Ishikawa (cell line): ENCODE measurements around the gene MCCD1.

ENCODE experiments used
- CEBPB ChIP-seq: IDR thresholded peaks from 2 replicates; pipeline ENCODE4 v1.6.1; 2012
- CREB1 ChIP-seq: IDR thresholded peaks from 2 replicates; pipeline ENCODE4 v1.6.1; 2012; ENCODE audit warnings: low read depth
- EGR1 ChIP-seq: IDR thresholded peaks from 2 replicates; pipeline ENCODE4 v1.6.1; 2012
- EP300 ChIP-seq: IDR thresholded peaks from 2 replicates; pipeline ENCODE4 v1.6.1; 2012; ENCODE audit warnings: borderline replicate concordance
- FOXM1 ChIP-seq: IDR thresholded peaks from 2 replicates; pipeline ENCODE4 v1.6.1; 2012; ENCODE audit warnings: low read depth, borderline replicate concordance
- MAX ChIP-seq: IDR thresholded peaks from 2 replicates; pipeline ENCODE4 v1.6.1; 2012
- NFIC ChIP-seq: IDR thresholded peaks from 2 replicates; pipeline ENCODE4 v1.6.1; 2012
- RAD21 ChIP-seq: IDR thresholded peaks from 2 replicates; pipeline ENCODE4 v1.6.1; 2012; ENCODE audit warnings: low read depth
- REST ChIP-seq: IDR thresholded peaks from 2 replicates; pipeline ENCODE4 v1.6.1; 2012; ENCODE audit warnings: low read depth, mild to moderate bottlenecking
- TAF1 ChIP-seq: IDR thresholded peaks from 2 replicates; pipeline ENCODE4 v1.6.1; 2012; ENCODE audit warnings: low read depth, mild to moderate bottlenecking
- TCF12 ChIP-seq: IDR thresholded peaks from 2 replicates; pipeline ENCODE4 v1.6.1; 2012; ENCODE audit warnings: low read depth
- TEAD4 ChIP-seq: IDR thresholded peaks from 2 replicates; pipeline ENCODE4 v1.6.1; 2012
- USF1 ChIP-seq: IDR thresholded peaks from 2 replicates; pipeline ENCODE4 v1.6.1; 2012
- YY1 ChIP-seq: IDR thresholded peaks from 2 replicates; pipeline ENCODE4 v1.6.1; 2012; ENCODE audit warnings: low read depth
- ZBTB7A ChIP-seq: IDR thresholded peaks from 2 replicates; pipeline ENCODE4 v1.6.1; 2012; ENCODE audit warnings: low read depth

Gene MCCD1

DNA sequence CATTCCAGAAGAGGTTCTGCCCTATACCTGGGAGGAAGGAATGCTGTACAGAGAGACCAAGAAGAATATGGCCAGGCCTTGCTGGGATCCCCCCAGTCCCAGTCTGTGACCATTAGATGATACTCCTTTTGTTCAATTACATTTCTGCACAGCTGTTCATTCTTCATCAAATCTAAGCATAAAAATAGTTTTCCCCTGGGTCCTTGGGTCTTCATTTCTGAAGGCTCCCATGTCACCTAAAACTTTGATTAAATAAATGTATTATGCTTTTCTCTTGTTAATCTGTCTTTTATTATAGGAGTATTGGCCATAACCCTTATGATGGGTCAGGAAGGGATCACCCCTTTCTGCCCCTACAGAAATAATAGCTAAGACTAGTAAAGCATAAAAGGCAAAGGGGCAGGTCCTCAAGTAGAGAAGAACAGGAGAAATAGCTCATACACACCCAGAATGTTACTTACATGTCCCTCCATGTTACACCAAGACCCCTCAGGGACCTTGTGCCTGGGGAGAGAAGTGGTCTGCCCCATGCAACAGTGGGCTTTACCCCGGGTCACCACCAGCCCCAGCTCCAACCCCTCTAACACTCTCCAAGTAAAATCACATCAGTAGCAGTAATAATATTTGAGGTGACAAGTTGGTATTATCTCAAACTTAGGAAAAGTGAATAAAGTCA lies 41.2 kb downstream of the MCCD1 start:
- TF ChIP-seq EP300 (no peak), TCF12 (no peak), NFIC (no peak), USF1 (no peak), CREB1 (no peak), MAX (no peak), CEBPB (no peak)

DNA sequence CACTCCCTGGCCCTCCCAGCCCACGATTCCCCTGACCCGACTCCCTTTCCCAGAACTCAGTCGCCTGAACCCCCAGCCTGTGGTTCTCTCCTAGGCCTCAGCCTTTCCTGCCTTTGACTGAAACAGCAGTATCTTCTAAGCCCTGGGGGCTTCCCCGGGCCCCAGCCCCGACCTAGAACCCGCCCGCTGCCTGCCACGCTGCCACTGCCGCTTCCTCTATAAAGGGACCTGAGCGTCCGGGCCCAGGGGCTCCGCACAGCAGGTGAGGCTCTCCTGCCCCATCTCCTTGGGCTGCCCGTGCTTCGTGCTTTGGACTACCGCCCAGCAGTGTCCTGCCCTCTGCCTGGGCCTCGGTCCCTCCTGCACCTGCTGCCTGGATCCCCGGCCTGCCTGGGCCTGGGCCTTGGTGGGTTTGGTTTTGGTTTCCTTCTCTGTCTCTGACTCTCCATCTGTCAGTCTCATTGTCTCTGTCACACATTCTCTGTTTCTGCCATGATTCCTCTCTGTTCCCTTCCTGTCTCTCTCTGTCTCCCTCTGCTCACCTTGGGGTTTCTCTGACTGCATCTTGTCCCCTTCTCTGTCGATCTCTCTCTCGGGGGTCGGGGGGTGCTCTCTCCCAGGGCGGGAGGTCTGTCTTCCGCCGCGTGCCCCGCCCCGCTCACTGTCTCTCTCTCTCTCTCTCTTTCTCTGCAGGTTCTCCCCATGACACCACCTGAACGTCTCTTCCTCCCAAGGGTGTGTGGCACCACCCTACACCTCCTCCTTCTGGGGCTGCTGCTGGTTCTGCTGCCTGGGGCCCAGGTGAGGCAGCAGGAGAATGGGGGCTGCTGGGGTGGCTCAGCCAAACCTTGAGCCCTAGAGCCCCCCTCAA lies 43.5 kb downstream of the MCCD1 start, which contains the start of gene LTA:
Gene LTA, plus strand, starts transcription at position 249 of the 871 bp plus-strand sequence. Its CDS starts 454 bp downstream, at position 703.
- no peak for TF ChIP-seq USF1
- TF ChIP-seq NFIC: no peak
- TF ChIP-seq CREB1: no peak
- no peak for TF ChIP-seq REST
- TF ChIP-seq MAX: no peak
- TF ChIP-seq TCF12: no peak
- no peak for TF ChIP-seq CEBPB

- TF ChIP-seq ZBTB7A (no peak), CREB1 (no peak), YY1 (no peak), REST (no peak), EGR1 (no peak), TAF1 (no peak), RAD21 (no peak), TEAD4 (no peak), NFIC (no peak), MAX (no peak), TCF12 (no peak), CEBPB (no peak)
These were observed 44.7 kb downstream of the MCCD1 start for GRCh38 chr6:31573239-31574105.

DNA sequence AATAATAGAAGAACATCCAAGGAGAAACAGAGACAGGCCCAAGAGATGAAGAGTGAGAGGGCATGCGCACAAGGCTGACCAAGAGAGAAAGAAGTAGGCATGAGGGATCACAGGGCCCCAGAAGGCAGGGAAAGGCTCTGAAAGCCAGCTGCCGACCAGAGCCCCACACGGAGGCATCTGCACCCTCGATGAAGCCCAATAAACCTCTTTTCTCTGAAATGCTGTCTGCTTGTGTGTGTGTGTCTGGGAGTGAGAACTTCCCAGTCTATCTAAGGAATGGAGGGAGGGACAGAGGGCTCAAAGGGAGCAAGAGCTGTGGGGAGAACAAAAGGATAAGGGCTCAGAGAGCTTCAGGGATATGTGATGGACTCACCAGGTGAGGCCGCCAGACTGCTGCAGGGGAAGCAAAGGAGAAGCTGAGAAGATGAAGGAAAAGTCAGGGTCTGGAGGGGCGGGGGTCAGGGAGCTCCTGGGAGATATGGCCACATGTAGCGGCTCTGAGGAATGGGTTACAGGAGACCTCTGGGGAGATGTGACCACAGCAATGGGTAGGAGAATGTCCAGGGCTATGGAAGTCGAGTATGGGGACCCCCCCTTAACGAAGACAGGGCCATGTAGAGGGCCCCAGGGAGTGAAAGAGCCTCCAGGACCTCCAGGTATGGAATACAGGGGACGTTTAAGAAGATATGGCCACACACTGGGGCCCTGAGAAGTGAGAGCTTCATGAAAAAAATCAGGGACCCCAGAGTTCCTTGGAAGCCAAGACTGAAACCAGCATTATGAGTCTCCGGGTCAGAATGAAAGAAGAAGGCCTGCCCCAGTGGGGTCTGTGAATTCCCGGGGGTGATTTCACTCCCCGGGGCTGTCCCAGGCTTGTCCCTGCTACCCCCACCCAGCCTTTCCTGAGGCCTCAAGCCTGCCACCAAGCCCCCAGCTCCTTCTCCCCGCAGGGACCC lies 45.6 kb downstream of the MCCD1 start:
- TF ChIP-seq YY1 (no peak), EP300 (no peak), CREB1 (no peak), USF1 (no peak), CEBPB (no peak), FOXM1 (no peak), ZBTB7A (no peak), TCF12 (no peak), EGR1 (no peak), MAX (no peak), REST (no peak)
